Neural cell (in vitro differentiated cells): ENCODE measurements around the gene WDFY3. TPM values are rescaled to one million over a fixed set of nuclear protein-coding genes. Genes with fewer than 3 reads are reported as not detected.

Source experiments
- H2AFZ ChIP-seq: fragments of 200-600, 300-800 bp; sonication (generic), shearing (Covaris generic); 2 replicates; pipeline ENCODE4 v1.6.0; 2014; ENCODE audit warnings: low read depth, mild to moderate bottlenecking, antibody characterized with exemption, low read length, moderate library complexity
- H3F3A ChIP-seq: fragments of 200-600 bp; shearing (Covaris generic); 2 replicates; pipeline ENCODE4 v1.6.1; 2016; ENCODE audit warnings: mild to moderate bottlenecking, moderate library complexity, mixed read lengths, antibody characterized with exemption, low read length; ENCODE audit not compliant: insufficient read depth, poor library complexity, severe bottlenecking
- H3K27ac ChIP-seq: fragments of 200-600, 300-800 bp; sonication (generic), shearing (Covaris generic); 2 replicates; pipeline ENCODE4 v1.5.1; 2014; ENCODE audit warnings: mild to moderate bottlenecking, low read length, moderate library complexity
- H3K27me3 ChIP-seq: fragments of 300-800, 200-600 bp; sonication (generic), shearing (Covaris generic); 2 replicates; pipeline ENCODE4 v1.6.0; 2014; ENCODE audit warnings: mild to moderate bottlenecking, low read depth, low read length, moderate library complexity; ENCODE audit not compliant: insufficient read depth
- H3K36me3 ChIP-seq: fragments of 300-800, 200-600 bp; sonication (generic), shearing (Covaris generic); 2 replicates; pipeline ENCODE4 v1.5.1; 2014; ENCODE audit warnings: mild to moderate bottlenecking, antibody characterized with exemption, low read length, moderate library complexity; ENCODE audit not compliant: insufficient read depth
- H3K4me2 ChIP-seq: fragments of 300-800, 200-600 bp; sonication (generic), shearing (Covaris generic); 2 replicates; pipeline ENCODE4 v1.6.0; 2014; ENCODE audit warnings: mild to moderate bottlenecking, low read length
- H3K4me3 ChIP-seq: fragments of 300-800, 200-600 bp; sonication (generic), shearing (Covaris generic); 2 replicates; pipeline ENCODE4 v1.5.1; 2014; ENCODE audit warnings: mild to moderate bottlenecking, low read length, moderate library complexity
- H3K79me2 ChIP-seq: fragments of 200-600 bp; shearing (Covaris generic); replicated peaks from 2 replicates; pipeline ENCODE4 v1.6.0; 2014; ENCODE audit warnings: mild to moderate bottlenecking, low read length, moderate library complexity; ENCODE audit not compliant: insufficient read depth
- H3K9ac ChIP-seq: fragments of 300-800, 200-600 bp; sonication (generic), shearing (Covaris generic); 2 replicates; pipeline ENCODE4 v1.6.1; 2016; ENCODE audit warnings: mild to moderate bottlenecking, low read length, mixed read lengths
- H3K9me2 ChIP-seq: fragments of 200-600 bp; shearing (Covaris generic); 2 replicates; pipeline ENCODE4 v1.6.1; 2016; ENCODE audit warnings: mild to moderate bottlenecking, low read length, mixed read lengths; ENCODE audit not compliant: insufficient read depth
- H3K9me3 ChIP-seq: fragments of 200-600, 300-800 bp; sonication (generic), shearing (Covaris generic); 2 replicates; pipeline ENCODE4 v1.6.1; 2016; ENCODE audit warnings: mild to moderate bottlenecking, mixed run types, low read length, moderate library complexity, mixed read lengths
- H4K20me1 ChIP-seq: fragments of 200-600 bp; shearing (Covaris generic); 2 replicates; pipeline ENCODE4 v1.6.1; 2016; ENCODE audit warnings: mild to moderate bottlenecking, mixed run types; ENCODE audit not compliant: insufficient read depth
- EP300 ChIP-seq: fragments of 450-650 bp; conservative IDR thresholded peaks from 2 replicates; pipeline ENCODE4 v1.6.1; 2014; ENCODE audit warnings: antibody characterized with exemption, mild to moderate bottlenecking, moderate library complexity; ENCODE audit not compliant: poor library complexity, severe bottlenecking
- EZH2 ChIP-seq: fragments of 200-600, 300-800 bp; shearing (Covaris generic), sonication (generic); IDR thresholded peaks from 2 replicates; pipeline ENCODE4 v1.6.1; 2014; ENCODE audit warnings: antibody characterized with exemption, low read length, borderline replicate concordance, mild to moderate bottlenecking; ENCODE audit not compliant: insufficient read depth, poor library complexity, severe bottlenecking
- MXI1 ChIP-seq: fragments of 450-650 bp; conservative IDR thresholded peaks from 2 replicates; pipeline ENCODE4 v1.6.1; 2014; ENCODE audit warnings: antibody characterized with exemption, mild to moderate bottlenecking; ENCODE audit not compliant: poor library complexity, severe bottlenecking
- POLR2AphosphoS5 ChIP-seq: IDR thresholded peaks from 2 replicates; pipeline ENCODE4 v1.6.1; 2012
- RAD21 ChIP-seq: fragments of 450-650 bp; conservative IDR thresholded peaks from 2 replicates; pipeline ENCODE4 v1.6.1; 2014; ENCODE audit warnings: antibody characterized with exemption, mild to moderate bottlenecking, moderate library complexity
- SMC3 ChIP-seq: fragments of 450-650 bp; conservative IDR thresholded peaks from 2 replicates; pipeline ENCODE4 v1.6.1; 2014; ENCODE audit warnings: antibody characterized with exemption, mild to moderate bottlenecking, moderate library complexity; ENCODE audit not compliant: poor library complexity
- TAF1 ChIP-seq: IDR thresholded peaks from 2 replicates; pipeline ENCODE4 v1.6.1; 2012; ENCODE audit warnings: low read depth
- polyA plus RNA-seq: library from polyadenylated mRNA; depleted of rRNA; stranded (reverse); fragments of >200 nt; gene quantifications from 2 replicates; pipeline ENCODE4 v1.2.3, GENCODE V29; 2014
- TF ChIP-seq, protein P1 (sequence below): IDR thresholded peaks from 2 replicates; pipeline ENCODE4 v1.6.1; 2012; ENCODE audit warnings: borderline replicate concordance
- TF ChIP-seq, protein P2 (sequence below): fragments of 450-650 bp; IDR thresholded peaks from 2 replicates; pipeline ENCODE4 v1.5.1; 2014; ENCODE audit warnings: antibody characterized with exemption, mild to moderate bottlenecking, moderate library complexity; ENCODE audit not compliant: poor library complexity, severe bottlenecking

Gene WDFY3
- polyA plus RNA-seq, 1 donor from 2014 or later = 39.8 TPM

DNA sequence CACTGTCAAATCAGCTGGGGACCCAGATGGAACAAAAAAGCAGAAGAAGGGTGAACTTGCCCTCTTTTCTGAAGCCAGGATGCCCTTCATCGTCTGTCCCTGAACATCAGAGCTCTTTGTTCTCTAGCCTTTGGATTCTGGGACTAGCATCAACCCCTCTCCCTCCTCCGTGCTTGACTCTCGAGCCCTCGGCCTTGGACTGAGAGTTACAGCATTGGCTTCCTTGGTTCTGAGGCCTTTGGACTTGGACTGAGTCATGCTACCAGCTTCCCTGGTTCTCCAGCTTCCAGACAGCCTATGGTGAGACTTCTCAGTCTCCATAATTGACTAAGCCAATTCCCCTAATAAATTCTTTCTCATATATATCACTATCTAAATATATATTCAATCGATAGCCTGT lies 38.4 kb downstream of the WDFY3 start:
- Histone ChIP-seq H3K9me3 (no peaks in the 10 kb centered on the region), H3K27me3 (no peaks in the 10 kb centered on the region), H3K9ac (no peak overlapping the region), H3K79me2 (peaks cover 15% of the 10 kb centered on the region), H4K20me1 (no peaks in the 10 kb centered on the region), H3K36me3 (peaks cover 12% of the 10 kb centered on the region), H3K27ac (no peak overlapping the region), H3K4me2 (no peak overlapping the region), H3K4me3 (no peak overlapping the region), H3F3A (no peaks in the 10 kb centered on the region), H2AFZ (no peak overlapping the region), H3K9me2 (no peaks in the 10 kb centered on the region)
- TF ChIP-seq RAD21 (no peak), EZH2 (no peak), EP300 (no peak), SMC3 (no peak), TAF1 (no peak)
- TF ChIP-seq, protein P1, sequence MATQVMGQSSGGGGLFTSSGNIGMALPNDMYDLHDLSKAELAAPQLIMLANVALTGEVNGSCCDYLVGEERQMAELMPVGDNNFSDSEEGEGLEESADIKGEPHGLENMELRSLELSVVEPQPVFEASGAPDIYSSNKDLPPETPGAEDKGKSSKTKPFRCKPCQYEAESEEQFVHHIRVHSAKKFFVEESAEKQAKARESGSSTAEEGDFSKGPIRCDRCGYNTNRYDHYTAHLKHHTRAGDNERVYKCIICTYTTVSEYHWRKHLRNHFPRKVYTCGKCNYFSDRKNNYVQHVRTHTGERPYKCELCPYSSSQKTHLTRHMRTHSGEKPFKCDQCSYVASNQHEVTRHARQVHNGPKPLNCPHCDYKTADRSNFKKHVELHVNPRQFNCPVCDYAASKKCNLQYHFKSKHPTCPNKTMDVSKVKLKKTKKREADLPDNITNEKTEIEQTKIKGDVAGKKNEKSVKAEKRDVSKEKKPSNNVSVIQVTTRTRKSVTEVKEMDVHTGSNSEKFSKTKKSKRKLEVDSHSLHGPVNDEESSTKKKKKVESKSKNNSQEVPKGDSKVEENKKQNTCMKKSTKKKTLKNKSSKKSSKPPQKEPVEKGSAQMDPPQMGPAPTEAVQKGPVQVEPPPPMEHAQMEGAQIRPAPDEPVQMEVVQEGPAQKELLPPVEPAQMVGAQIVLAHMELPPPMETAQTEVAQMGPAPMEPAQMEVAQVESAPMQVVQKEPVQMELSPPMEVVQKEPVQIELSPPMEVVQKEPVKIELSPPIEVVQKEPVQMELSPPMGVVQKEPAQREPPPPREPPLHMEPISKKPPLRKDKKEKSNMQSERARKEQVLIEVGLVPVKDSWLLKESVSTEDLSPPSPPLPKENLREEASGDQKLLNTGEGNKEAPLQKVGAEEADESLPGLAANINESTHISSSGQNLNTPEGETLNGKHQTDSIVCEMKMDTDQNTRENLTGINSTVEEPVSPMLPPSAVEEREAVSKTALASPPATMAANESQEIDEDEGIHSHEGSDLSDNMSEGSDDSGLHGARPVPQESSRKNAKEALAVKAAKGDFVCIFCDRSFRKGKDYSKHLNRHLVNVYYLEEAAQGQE = no peak
- TF ChIP-seq, protein P2, sequence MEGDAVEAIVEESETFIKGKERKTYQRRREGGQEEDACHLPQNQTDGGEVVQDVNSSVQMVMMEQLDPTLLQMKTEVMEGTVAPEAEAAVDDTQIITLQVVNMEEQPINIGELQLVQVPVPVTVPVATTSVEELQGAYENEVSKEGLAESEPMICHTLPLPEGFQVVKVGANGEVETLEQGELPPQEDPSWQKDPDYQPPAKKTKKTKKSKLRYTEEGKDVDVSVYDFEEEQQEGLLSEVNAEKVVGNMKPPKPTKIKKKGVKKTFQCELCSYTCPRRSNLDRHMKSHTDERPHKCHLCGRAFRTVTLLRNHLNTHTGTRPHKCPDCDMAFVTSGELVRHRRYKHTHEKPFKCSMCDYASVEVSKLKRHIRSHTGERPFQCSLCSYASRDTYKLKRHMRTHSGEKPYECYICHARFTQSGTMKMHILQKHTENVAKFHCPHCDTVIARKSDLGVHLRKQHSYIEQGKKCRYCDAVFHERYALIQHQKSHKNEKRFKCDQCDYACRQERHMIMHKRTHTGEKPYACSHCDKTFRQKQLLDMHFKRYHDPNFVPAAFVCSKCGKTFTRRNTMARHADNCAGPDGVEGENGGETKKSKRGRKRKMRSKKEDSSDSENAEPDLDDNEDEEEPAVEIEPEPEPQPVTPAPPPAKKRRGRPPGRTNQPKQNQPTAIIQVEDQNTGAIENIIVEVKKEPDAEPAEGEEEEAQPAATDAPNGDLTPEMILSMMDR = no peak

DNA sequence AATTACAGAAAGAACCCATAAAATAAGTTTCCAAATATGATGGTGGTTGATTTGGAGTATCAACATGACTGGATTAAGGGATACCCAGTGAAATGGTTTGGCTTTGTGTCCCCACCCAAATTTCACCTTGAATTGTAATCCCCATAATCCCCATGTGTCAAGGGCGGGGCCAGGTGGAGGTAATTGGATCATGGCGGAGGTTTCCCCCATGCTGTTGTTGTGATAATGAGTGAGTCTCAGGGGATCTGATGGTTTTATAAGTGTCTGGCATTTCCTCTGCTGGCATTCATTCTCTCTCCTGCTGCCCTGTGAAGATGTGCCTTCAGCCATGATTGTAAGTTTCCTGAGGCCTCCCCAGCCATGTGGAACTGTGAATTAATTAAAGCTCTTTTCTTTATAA lies 39.1 kb downstream of the WDFY3 start:
- H3K9ac ChIP-seq = no peak overlapping the region
- peaks cover 9% of the 10 kb centered on the region for H3K79me2 ChIP-seq
- H3K9me3 ChIP-seq = no peaks in the 10 kb centered on the region
- no peaks in the 10 kb centered on the region for H3F3A ChIP-seq
- H2AFZ ChIP-seq = no peak overlapping the region
- peaks cover 12% of the 10 kb centered on the region for H3K36me3 ChIP-seq
- H3K4me2 ChIP-seq = no peak overlapping the region
- no peak overlapping the region for H3K27ac ChIP-seq
- H3K4me3 ChIP-seq = no peak overlapping the region
- H4K20me1 ChIP-seq = no peaks in the 10 kb centered on the region
- no peaks in the 10 kb centered on the region for H3K27me3 ChIP-seq
- no peaks in the 10 kb centered on the region for H3K9me2 ChIP-seq
- no peak for TF ChIP-seq EP300
- no peak for TF ChIP-seq POLR2AphosphoS5
- TF ChIP-seq TAF1 = no peak
- no peak for TF ChIP-seq EZH2
- TF ChIP-seq RAD21 = no peak
- TF ChIP-seq, protein P2 = no peak
- TF ChIP-seq SMC3 = no peak
- TF ChIP-seq MXI1 = no peak
- TF ChIP-seq, protein P1 = no peak
